Measurements from ENCODE around the gene TMEM19. TPM values are rescaled to one million over a fixed set of nuclear protein-coding genes. Genes with fewer than 3 reads are reported as not detected.

The TMEM19 gene
- total and polyA plus RNA-seq, 9 donors: 3.9 to 16.1 (median 11.2) TPM

DNA sequence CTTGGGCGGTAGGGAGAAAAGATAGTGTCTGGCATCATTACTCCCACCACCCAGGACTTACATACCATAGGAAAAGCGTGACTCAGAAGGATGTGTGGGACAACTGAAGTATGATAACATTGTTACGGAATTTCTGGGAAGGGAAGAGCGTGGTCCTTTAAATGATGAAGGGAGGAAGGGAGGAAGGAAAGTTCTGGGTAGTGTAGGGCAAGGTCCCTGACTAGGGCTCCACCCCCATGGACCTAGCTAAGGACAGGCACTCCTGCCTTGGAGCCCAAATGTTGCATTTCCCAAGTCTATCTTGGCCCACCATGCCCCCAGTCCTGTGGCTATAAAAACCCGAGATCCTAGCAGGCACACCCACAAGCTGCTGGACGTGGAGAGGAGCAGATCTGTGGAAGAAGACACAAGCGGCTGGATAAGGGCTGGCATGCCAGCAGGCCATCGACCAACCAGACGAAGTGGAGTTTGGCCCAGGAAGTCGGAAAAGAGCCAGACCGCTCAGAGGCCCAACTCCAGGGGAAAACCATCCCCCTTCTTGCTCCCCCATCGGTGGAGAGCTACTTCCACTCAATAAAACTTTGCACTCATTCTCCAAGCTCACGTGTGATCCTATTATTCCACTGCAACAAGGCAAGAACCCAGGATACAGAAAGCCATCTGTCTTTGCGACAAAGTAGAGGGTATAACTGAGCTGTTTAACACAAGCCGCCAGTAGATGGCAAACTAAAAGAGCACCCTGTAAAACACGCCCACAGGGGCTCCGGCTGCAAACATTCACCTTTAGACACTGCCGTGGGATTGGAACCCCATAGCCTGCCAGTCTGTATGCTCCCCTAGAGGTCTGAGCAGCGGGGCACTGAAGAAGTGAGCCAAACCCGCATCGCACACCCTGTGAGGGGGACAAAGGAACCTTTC, 45.8 kb downstream of the TMEM19 start:
- no peak overlapping the region for H3K4me3 ChIP-seq
- 76 to 82% (median 77%) methylated on average over 21 of the region's 21 CpGs for WGBS, 3 donors
- H3K27me3 ChIP-seq: no peaks in the 10 kb centered on the region
- no peak for DNase-seq
- no peaks in the 10 kb centered on the region for H3K9me3 ChIP-seq
- intact Hi-C loops (cut with DNase I): no loop called here
- TF ChIP-seq POLR2A (IDR thresholded peaks at IDR 0.05): no peak
- no peak for TF ChIP-seq EP300 (IDR thresholded peaks at IDR 0.05)
- TF ChIP-seq, protein P1, sequence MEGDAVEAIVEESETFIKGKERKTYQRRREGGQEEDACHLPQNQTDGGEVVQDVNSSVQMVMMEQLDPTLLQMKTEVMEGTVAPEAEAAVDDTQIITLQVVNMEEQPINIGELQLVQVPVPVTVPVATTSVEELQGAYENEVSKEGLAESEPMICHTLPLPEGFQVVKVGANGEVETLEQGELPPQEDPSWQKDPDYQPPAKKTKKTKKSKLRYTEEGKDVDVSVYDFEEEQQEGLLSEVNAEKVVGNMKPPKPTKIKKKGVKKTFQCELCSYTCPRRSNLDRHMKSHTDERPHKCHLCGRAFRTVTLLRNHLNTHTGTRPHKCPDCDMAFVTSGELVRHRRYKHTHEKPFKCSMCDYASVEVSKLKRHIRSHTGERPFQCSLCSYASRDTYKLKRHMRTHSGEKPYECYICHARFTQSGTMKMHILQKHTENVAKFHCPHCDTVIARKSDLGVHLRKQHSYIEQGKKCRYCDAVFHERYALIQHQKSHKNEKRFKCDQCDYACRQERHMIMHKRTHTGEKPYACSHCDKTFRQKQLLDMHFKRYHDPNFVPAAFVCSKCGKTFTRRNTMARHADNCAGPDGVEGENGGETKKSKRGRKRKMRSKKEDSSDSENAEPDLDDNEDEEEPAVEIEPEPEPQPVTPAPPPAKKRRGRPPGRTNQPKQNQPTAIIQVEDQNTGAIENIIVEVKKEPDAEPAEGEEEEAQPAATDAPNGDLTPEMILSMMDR (IDR thresholded peaks at IDR 0.05): no peak
- H3K36me3 ChIP-seq: no peaks in the 10 kb centered on the region
- H3K4me1 ChIP-seq (ENCODE audit: insufficient read depth): no peaks in the 10 kb centered on the region
- no peak overlapping the region for H3K27ac ChIP-seq

DNA sequence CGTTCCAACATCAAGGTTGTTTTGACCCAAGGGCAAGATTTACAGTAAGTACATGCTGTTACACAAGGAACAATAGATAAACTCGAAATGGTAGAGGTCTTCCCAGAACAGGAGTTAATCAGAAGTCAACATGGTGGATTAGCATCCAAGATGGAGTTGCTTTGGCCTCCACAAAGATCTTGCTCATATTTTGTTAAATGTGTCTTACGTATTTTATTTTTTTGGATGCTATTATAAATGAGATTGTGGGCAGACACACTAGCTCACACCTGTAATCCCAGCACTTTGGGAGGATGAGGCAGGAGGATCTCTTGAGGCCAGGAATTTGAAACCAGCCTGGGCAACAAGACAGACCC, 46.5 kb downstream of the TMEM19 start:
- Histone ChIP-seq H3K27ac (no peak overlapping the region), H3K36me3 (no peaks in the 10 kb centered on the region), H3K27me3 (no peaks in the 10 kb centered on the region), H3K4me3 (no peak overlapping the region), H3K4me1 (ENCODE audit: insufficient read depth) (no peaks in the 10 kb centered on the region), H3K9me3 (no peaks in the 10 kb centered on the region)
- no peak for DNase-seq
- 78 to 86% (median 80%) methylated on average over 3 of the region's 3 CpGs for WGBS, 3 donors
- TF ChIP-seq POLR2A (IDR thresholded peaks at IDR 0.05) (no peak), EP300 (IDR thresholded peaks at IDR 0.05) (no peak)
- TF ChIP-seq, protein P1 (IDR thresholded peaks at IDR 0.05): no peak
- intact Hi-C loops (cut with DNase I): no loop called here

DNA sequence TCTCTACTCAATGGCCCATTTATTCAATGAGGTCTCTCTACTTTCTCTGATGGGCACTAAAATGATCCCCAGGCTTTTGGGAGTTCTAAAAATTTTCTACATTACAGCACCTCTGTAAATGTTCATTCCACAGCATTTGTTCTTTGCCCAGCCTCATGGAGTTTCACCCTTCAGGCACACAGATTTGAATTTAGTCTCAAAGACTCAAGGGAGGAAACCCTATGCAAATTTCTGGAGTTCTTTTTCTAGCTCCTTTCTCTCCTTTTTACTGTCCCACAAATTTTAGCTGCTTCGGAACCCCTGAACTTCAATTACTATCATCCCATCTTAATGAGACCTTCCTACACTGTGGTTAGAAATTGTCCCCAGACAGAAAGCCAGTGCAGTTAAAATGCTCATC, 51.3 kb downstream of the TMEM19 start:
- no peak for DNase-seq
- intact Hi-C loops (cut with DNase I): no loop called here
- Histone ChIP-seq H3K27ac (no peak overlapping the region), H3K36me3 (no peaks in the 10 kb centered on the region), H3K4me3 (no peak overlapping the region), H3K9me3 (no peaks in the 10 kb centered on the region), H3K27me3 (no peaks in the 10 kb centered on the region), H3K4me1 (ENCODE audit: insufficient read depth) (no peaks in the 10 kb centered on the region)
- TF ChIP-seq POLR2A (IDR thresholded peaks at IDR 0.05) (no peak), EP300 (IDR thresholded peaks at IDR 0.05) (no peak)
- TF ChIP-seq, protein P1 (IDR thresholded peaks at IDR 0.05): no peak
- 91 to 97% (median 95%) methylated on average over 1 of the region's 1 CpG for WGBS, 3 donors

DNA sequence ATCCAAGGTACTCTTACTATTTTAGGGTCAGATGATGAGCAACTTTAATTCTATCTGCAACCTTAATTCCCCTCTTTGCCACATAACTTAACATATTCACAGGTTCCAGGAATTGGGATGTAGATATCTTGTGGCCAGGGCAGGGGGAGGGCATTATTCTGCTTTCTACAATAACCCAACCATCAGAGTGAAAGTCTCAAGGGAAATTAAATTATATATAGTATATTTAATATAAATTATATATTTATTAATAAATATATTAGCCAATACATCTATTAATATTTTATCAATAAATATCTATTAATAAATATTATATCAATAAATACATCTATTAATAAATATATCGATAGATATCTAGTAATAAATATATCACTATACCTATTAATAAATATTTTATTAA, 57.1 kb downstream of the TMEM19 start:
- 0 to 95% (median 1%) methylated on average over 1 of the region's 1 CpG for WGBS, 3 donors
- no peak for TF ChIP-seq EP300 (IDR thresholded peaks at IDR 0.05)
- TF ChIP-seq, protein P1 (IDR thresholded peaks at IDR 0.05): no peak
- TF ChIP-seq POLR2A (IDR thresholded peaks at IDR 0.05): no peak
- Histone ChIP-seq H3K36me3 (no peaks in the 10 kb centered on the region), H3K4me3 (no peak overlapping the region), H3K27ac (no peak overlapping the region), H3K27me3 (no peaks in the 10 kb centered on the region), H3K9me3 (no peaks in the 10 kb centered on the region), H3K4me1 (ENCODE audit: insufficient read depth) (no peaks in the 10 kb centered on the region)
- DNase-seq: no peak
- intact Hi-C loops (cut with DNase I): no loop called here
